HCT116 (cell line): ENCODE results near the gene SLC46A3. TPM values are rescaled to one million over a fixed set of nuclear protein-coding genes. Genes with fewer than 3 reads are reported as not detected.
"Not testable (repeated sequence)": the region's sequence is repeated elsewhere in the genome, so short reads cannot be mapped to it uniquely, and the experiment has no call there.

Source experiments
- ATAC-seq: fragments of 200-7000 bp; cut with Tn5 transposase; 2 replicates; pipeline ENCODE4 v1.9.1; 2020; ENCODE audit warnings: mild to moderate bottlenecking, moderate library complexity
- BruUV-seq: library from RNA; stranded (reverse); fragments of 400-500 nt; replicated peaks from 2 replicates; lab custom pipeline; 2021; lab: Mats Ljungman, UMichigan
- CTCF ChIA-PET: fragments of 300-600 bp; sonication (Branson Sonifier 250); formaldehyde crosslinking; loops from one replicate; lab custom pipeline; 2021; ENCODE audit warnings: antibody characterized with exemption; lab: Charles Lee
- POLR2A ChIA-PET: fragments of 300-600, 350-600 bp; sonication (Branson Sonifier 250); formaldehyde crosslinking; loops from one replicate; lab custom pipeline; 2021; ENCODE audit warnings: antibody characterized with exemption; lab: Charles Lee
- RAD21 ChIA-PET, 2 experiments: fragments of 300-600 bp; sonication (Branson Sonifier 250); formaldehyde crosslinking; loops; one replicate each; lab custom pipeline; 2023; ENCODE audit warnings: low total read pairs in 2 of 2; ENCODE audit not compliant: uncharacterized antibody in 2 of 2, unreplicated experiment in 2 of 2, low non-redundant PET in 1 of 2; lab: Charles Lee
- DNase-seq: peaks from one replicate; pipeline ENCODE4 v3.0.0-alpha.2; 2010; ENCODE audit warnings: low read depth, low spot score
- H2AFZ ChIP-seq: fragments of 200-600 bp; shearing (Covaris generic), sonication (generic); 2 replicates; pipeline ENCODE4 v1.6.1; 2017; ENCODE audit warnings: low read depth, mixed run types, mixed read lengths, antibody characterized with exemption, low read length; ENCODE audit not compliant: poor library complexity, severe bottlenecking
- H3K27ac ChIP-seq: 2 replicates; pipeline ENCODE4 v1.5.1; 2012; ENCODE audit warnings: low read depth, low read length
- H3K27me3 ChIP-seq: fragments of 200-600 bp; sonication (generic); 2 replicates; pipeline ENCODE4 v1.6.1; 2016; ENCODE audit warnings: mixed run types, low read length, mixed read lengths; ENCODE audit not compliant: insufficient read depth
- H3K36me3 ChIP-seq, 2 experiments: fragments of 200-500 bp in 1 of 2; fragments of 200-600 bp in 1 of 2; sonication (Bioruptor generic) in 1 of 2; sonication (generic) in 1 of 2; 2 replicates each; pipeline versions ENCODE4 v1.5.1 to v1.6.1; 2014 to 2016; ENCODE audit warnings: low read length in 2 of 2, inconsistent platforms in 1 of 2, mixed read lengths in 1 of 2, mixed run types in 1 of 2; ENCODE audit not compliant: insufficient read depth in 2 of 2, control insufficient read depth in 1 of 2
- H3K4me1 ChIP-seq, 2 experiments: fragments of 200-600 bp in 1 of 2; sonication (generic) in 1 of 2; 2 replicates each; pipeline versions ENCODE4 v1.5.1 to v1.6.1; 2012 to 2017; ENCODE audit warnings: low read length in 2 of 2, inconsistent platforms in 1 of 2, mild to moderate bottlenecking in 1 of 2, mixed read lengths in 1 of 2, mixed run types in 1 of 2, moderate library complexity in 1 of 2; ENCODE audit not compliant: insufficient read depth in 2 of 2, control insufficient read depth in 1 of 2
- H3K4me2 ChIP-seq: fragments of 200-600 bp; sonication (generic); 2 replicates; pipeline ENCODE4 v1.6.1; 2017; ENCODE audit warnings: mixed run types, low read length, mixed read lengths
- H3K4me3 ChIP-seq, 2 experiments: fragments of 200-600 bp in 1 of 2; sonication (generic) in 1 of 2; replicated peaks in 1 of 2; 2 replicates each; pipeline ENCODE4 v1.5.1; 2011 to 2016; ENCODE audit warnings: low read length in 2 of 2, control low read depth in 1 of 2, low read depth in 1 of 2, mild to moderate bottlenecking in 1 of 2, mixed read lengths in 1 of 2, mixed run types in 1 of 2
- H3K79me2 ChIP-seq: fragments of 200-600 bp; sonication (generic); 2 replicates; pipeline ENCODE4 v1.6.1; 2017; ENCODE audit warnings: mild to moderate bottlenecking, mixed run types, low read length, moderate library complexity, mixed read lengths; ENCODE audit not compliant: insufficient read depth
- H3K9ac ChIP-seq: fragments of 200-600 bp; sonication (generic); 2 replicates; pipeline ENCODE4 v1.6.1; 2016; ENCODE audit warnings: low read length, mixed read lengths
- H3K9me2 ChIP-seq: fragments of 200-600 bp; sonication (generic), shearing (Covaris generic); 2 replicates; pipeline ENCODE4 v1.6.1; 2017; ENCODE audit warnings: mixed run types, mild to moderate bottlenecking, moderate library complexity; ENCODE audit not compliant: insufficient read depth
- H3K9me3 ChIP-seq, 2 experiments: fragments of 200-500 bp in 1 of 2; fragments of 200-600 bp in 1 of 2; sonication (Bioruptor generic) in 1 of 2; sonication (generic) in 1 of 2; 2 replicates each; pipeline ENCODE4 v1.6.1; 2014 to 2017; ENCODE audit warnings: low read length in 2 of 2, mixed read lengths in 2 of 2, inconsistent platforms in 1 of 2, low read depth in 1 of 2, mild to moderate bottlenecking in 1 of 2, mixed run types in 1 of 2, moderate library complexity in 1 of 2; ENCODE audit not compliant: control insufficient read depth in 1 of 2, insufficient read depth in 1 of 2
- H4K20me1 ChIP-seq: fragments of 200-600 bp; sonication (generic), shearing (Covaris generic); 2 replicates; pipeline ENCODE4 v1.6.1; 2017; ENCODE audit warnings: mixed run types, mild to moderate bottlenecking, moderate library complexity; ENCODE audit not compliant: insufficient read depth
- ATF3 ChIP-seq: IDR thresholded peaks from 2 replicates; pipeline ENCODE4 v1.6.1; 2012
- CTCF ChIP-seq, 3 experiments: fragments of 200-600 bp in 1 of 3; sonication (generic) in 1 of 3; IDR thresholded peaks in 2 of 3; conservative IDR thresholded peaks in 1 of 3; 2 replicates each; pipeline ENCODE4 v1.5.1; 2012 to 2017; ENCODE audit warnings: low read depth in 2 of 3, low read length in 2 of 3, antibody characterized with exemption in 1 of 3, borderline replicate concordance in 1 of 3, control low read depth in 1 of 3, mild to moderate bottlenecking in 1 of 3, mixed read lengths in 1 of 3, mixed run types in 1 of 3, moderate library complexity in 1 of 3; ENCODE audit not compliant: insufficient read depth in 1 of 3
- EZH2phosphoT487 ChIP-seq: fragments of 200-600 bp; IDR thresholded peaks from 2 replicates; pipeline ENCODE4 v1.6.1; 2018; ENCODE audit warnings: antibody characterized with exemption, borderline replicate concordance
- RAD21 ChIP-seq: IDR thresholded peaks from 2 replicates; pipeline ENCODE4 v1.6.1; 2012; ENCODE audit warnings: low read depth, mild to moderate bottlenecking
- SIN3A ChIP-seq: IDR thresholded peaks from 2 replicates; pipeline ENCODE4 v1.6.1; 2012; ENCODE audit warnings: low read depth
- TCF7L2 ChIP-seq: IDR thresholded peaks from 2 replicates; pipeline ENCODE4 v1.7.0; 2011; ENCODE audit warnings: borderline replicate concordance, inconsistent platforms; ENCODE audit not compliant: insufficient read depth, insufficient read length; ENCODE audit errors: extremely low read depth
- ZNF274 ChIP-seq: fragments of 200-500 bp; sonication (Bioruptor generic); IDR thresholded peaks from 2 replicates; pipeline ENCODE4 v1.6.1; 2014; ENCODE audit warnings: mild to moderate bottlenecking, low read depth, low read length, inconsistent platforms
- intact Hi-C: fragments of 100-400 bp; cut with micrococcal nuclease; formaldehyde crosslinking; loops from 2 replicates; pipeline ENCODE4 v1.10.0; 2022
- total RNA-seq: library from RNA; stranded (reverse); gene quantifications from one replicate; pipeline ENCODE4 v1.2.1, GENCODE V29; 2021; ENCODE audit not compliant: unreplicated experiment

Gene SLC46A3
- total RNA-seq, 1 experiment from 2014 or later, result 0.93 TPM

GRCh38 chr13:28683169-28683568 is 35.6 kb downstream of the SLC46A3 start:
- H3K9me3 ChIP-seq, H3K27ac ChIP-seq, DNase-seq, CTCF ChIA-PET, H3K9me2 ChIP-seq, POLR2A ChIA-PET, H4K20me1 ChIP-seq, BruUV-seq, H3K79me2 ChIP-seq, H3K27me3 ChIP-seq, H3K4me1 ChIP-seq, H2AFZ ChIP-seq, H3K4me2 ChIP-seq, RAD21 ChIA-PET, ATAC-seq, H3K4me3 ChIP-seq, H3K9ac ChIP-seq: not testable (repeated sequence)
- intact Hi-C loops, result loop anchor here (10.0 kb wide), 1 partner anchor 682 kb away; no protein-coding TSS in a partner anchor
- peaks cover 10 to 12% of the 10 kb centered on the region in 2 experiments; a peak in 3 of 4 replicates for H3K36me3 ChIP-seq

- H3K9me3 ChIP-seq, result no peaks in the 10 kb centered on the region
Observed at GRCh38 chr13:28680541-28680940, 38.2 kb downstream of the SLC46A3 start.

More at GRCh38 chr13:28680541-28680940, 38.2 kb downstream of the SLC46A3 start:
- Histone ChIP-seq H4K20me1 (peaks cover 7% of the 10 kb centered on the region; the same call in 1 of the 2 replicates), H3K9me2 (no peaks in the 10 kb centered on the region), H3K36me3 (peaks cover 18 to 31% of the 10 kb centered on the region in 2 experiments), H3K27me3 (no peaks in the 10 kb centered on the region), H3K4me3 (no peak overlapping the region), H3K4me1 (peaks cover 0 to 5% of the 10 kb centered on the region in 2 experiments; a peak in 1 of 4 replicates), H2AFZ (no peak overlapping the region), H3K79me2 (peaks cover 6% of the 10 kb centered on the region; the same call in 1 of the 2 replicates), H3K27ac (no peak overlapping the region), H3K4me2 (no peak overlapping the region), H3K9ac (no peak overlapping the region)
- intact Hi-C loops, result loop anchor here (10.0 kb wide), 1 partner anchor 684 kb away; no protein-coding TSS in a partner anchor
- TF ChIP-seq CTCF (IDR thresholded peaks at IDR 0.05 in 2 of 3, conservative IDR thresholded peaks at IDR 0.05 in 1 of 3; ENCODE audit: borderline replicate concordance in 1 of 3, insufficient read depth in 1 of 3, low read depth in 2 of 3, low read length in 2 of 3), result no peak
- no peak for TF ChIP-seq ZNF274
- no peak for TF ChIP-seq EZH2phosphoT487
- TF ChIP-seq ATF3, result no peak
- no peak for TF ChIP-seq RAD21
- no peak for TF ChIP-seq SIN3A
- no peak for TF ChIP-seq TCF7L2
- CTCF ChIA-PET, result interaction anchor here (1.8 kb wide), 1 partner anchor 116 kb away, joined by 17 read pairs; no protein-coding TSS in a partner anchor
- RAD21 ChIA-PET, result no interaction called here
- no peak for ATAC-seq
- no peak for DNase-seq
- POLR2A ChIA-PET, result no interaction called here
- BruUV-seq, result no TSS peak
